GM19468 (cell line): ENCODE data around the gene HMGXB4.

ENCODE experiments used
- ATAC-seq: cut with Tn5 transposase; IDR thresholded peaks from one replicate; pipeline ENCODE4 v1.9.1; 2021; ENCODE audit warnings: mild to moderate bottlenecking, moderate library complexity, moderate number of reproducible peaks; ENCODE audit not compliant: unreplicated experiment; ENCODE audit errors: extremely low read depth

HMGXB4 gene

GRCh38 chr22:35324067-35324466, 66.8 kb downstream of the HMGXB4 start:
- ATAC-seq = no peak

GRCh38 chr22:35324762-35325161, 67.5 kb downstream of the HMGXB4 start:
- ATAC-seq = no peak

- ATAC-seq = no peak
Measured at GRCh38 chr22:35325209-35325608, 67.9 kb downstream of the HMGXB4 start.

GRCh38 chr22:35326854-35327562, 69.7 kb downstream of the HMGXB4 start:
- no peak for ATAC-seq

- no peak for ATAC-seq
Measured at GRCh38 chr22:35327690-35328471, 70.6 kb downstream of the HMGXB4 start.

DNA sequence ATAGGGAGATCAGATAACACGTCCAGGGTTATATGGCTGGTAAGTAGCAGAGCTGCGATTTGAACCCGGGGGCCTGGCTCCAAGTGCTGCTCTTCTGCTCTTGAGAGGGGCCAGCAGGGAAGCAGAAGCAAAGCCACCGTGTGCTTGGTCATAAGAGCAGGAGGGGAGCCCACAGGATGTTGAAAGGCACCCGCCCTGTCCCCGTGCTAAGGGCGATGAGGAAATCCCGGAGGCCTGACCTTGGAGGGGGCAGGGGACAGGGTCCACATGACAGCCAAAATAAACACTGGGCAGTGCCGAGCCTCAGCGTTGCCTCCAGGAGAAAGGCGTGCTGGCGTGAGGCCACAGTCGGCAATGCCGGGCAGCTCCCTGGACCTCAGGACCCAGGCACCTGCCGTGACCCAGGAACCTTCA, 71.2 kb downstream of the HMGXB4 start:
- ATAC-seq = no peak

GRCh38 chr22:35329114-35329847, 72.0 kb downstream of the HMGXB4 start:
- ATAC-seq = no peak

DNA sequence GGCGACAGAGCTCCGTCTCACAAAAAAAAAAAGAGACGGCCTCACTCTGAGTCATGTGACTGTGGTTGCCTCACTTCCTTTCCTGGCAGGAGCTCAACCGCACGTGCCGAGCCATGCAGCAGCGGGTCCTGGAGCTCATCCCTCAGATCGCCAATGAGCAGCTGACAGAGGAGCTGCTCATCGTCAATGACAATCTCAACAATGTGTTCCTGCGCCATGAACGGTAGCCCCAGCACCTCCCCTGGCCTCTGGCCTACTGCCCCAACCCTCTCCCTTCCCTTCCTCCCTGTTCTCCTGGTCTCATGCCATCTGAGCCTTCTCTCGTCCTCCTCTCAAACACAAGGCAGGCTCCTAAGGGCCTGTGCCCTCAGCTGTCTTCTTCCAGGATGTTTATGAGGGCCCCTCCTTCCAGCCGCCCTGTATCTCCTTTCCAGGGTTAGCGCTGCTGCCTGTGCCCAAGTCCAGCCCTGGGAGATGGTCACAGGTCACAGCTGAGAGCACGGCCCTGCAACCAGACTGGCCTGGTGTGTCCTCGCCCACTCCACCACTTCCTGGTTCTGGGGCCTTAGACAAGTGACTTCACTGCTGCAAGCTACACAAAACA, 73.1 kb downstream of the HMGXB4 start:
- no peak for ATAC-seq

- no peak for ATAC-seq
Measured at GRCh38 chr22:35332278-35332677, 75.0 kb downstream of the HMGXB4 start.

DNA sequence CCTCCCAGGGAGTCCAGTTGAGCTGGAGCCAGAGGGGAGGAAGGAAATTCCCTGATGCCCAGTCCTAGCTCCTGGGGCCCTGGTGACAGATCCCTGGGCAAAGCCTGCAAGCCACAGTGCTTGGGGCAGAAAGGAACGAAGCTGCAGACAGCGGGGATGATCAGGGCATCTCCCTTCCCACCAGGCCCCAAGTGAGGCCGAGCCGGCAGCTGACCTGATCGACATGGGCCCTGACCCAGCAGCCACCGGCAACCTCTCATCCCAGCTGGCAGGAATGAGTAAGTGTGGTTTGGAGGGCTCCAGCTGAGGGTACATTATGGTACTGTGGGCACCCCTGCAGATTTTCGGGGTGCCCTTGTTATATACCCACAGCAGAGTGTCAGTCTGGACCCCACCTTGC, 75.9 kb downstream of the HMGXB4 start:
- ATAC-seq = no peak

- no peak for ATAC-seq
Measured at GRCh38 chr22:35334004-35334403, 76.7 kb downstream of the HMGXB4 start.

DNA sequence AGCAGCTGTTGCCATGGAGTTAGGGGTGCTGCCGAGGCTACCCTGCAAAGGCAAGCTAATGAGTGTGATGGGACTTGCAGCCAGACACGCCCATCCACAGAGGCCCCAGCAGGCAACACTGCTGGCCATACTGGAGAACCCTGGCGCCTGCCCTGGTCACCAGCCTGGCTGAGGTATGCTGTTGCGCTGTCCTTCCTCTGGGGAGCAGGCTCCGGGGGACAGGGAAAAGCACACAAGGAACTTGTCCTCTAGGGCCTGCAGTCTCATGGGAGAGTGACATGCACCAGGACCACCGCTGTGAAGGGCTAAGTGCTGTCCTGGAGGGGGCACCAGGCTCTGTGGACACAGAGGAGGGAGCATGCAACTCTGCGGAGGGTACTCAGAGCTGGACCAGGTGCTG, 78.2 kb downstream of the HMGXB4 start:
- no peak for ATAC-seq

GRCh38 chr22:35335936-35336781, 78.9 kb downstream of the HMGXB4 start:
- ATAC-seq = no peak

- ATAC-seq = no peak
Measured at GRCh38 chr22:35337932-35338331, 80.6 kb downstream of the HMGXB4 start.

DNA sequence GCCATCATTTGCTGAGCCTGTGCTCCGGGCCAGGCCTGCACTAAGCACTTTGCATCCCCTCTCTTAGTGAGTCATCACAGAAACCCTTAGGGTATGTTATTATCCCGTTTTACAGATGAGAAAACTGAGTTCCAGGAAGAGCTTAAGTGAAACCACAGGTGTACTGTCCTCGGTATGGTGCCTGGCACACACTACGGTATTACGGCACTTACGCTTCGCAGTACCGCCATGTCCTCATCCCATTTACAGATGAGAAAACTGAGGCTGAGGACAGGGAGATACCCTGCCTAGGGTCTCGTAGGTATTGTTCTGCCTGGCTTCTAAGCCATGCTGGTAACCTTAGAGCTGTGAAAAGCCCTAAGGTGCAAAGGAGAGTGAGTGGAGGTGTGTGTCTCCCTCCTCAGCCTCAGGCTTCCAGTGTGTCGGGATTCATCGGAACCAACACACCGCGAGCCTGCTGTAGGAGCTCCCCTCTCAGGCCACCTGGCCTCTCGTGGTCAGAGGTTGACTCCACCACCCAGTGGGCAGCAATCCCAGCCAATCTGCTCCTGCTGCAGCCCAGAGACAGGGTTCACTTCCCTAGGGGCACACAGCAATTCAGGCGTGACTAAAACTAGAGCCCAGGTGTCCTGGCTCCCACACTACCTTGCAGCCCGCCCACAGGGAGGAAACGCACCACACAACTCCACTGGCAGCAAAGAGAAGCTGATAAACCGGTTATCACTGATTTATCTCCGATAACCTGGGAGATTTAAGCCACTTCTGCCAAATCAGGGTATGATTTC, 84.0 kb downstream of the HMGXB4 start:
- no peak for ATAC-seq

DNA sequence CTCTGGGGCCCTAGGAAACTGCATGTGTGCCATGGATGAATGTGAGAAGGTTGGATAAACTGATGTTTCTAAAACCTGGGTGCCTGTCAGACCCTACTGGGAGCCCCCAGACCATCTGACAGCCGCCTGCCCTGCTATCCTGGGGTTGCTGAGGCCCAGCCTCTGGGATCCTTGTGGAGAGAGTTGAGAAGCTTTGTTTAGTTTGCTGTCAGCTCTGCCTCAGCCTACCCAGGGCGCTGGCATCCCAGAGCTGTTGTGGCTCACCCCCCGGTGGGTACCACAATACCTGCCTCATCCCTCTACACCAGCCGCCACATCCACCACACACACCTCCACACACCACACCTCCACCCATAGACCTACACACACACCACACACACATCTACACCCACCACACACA, 85.1 kb downstream of the HMGXB4 start:
- no peak for ATAC-seq

GRCh38 chr22:35343664-35344550, 86.6 kb downstream of the HMGXB4 start:
- no peak for ATAC-seq
